H1 (cell line): ENCODE results near the gene CYP27B1. TPM values are rescaled to one million over a fixed set of nuclear protein-coding genes. Genes with fewer than 3 reads are reported as not detected.

Source experiments
- CTCF ChIA-PET: fragments of 300-600 bp; sonication (Branson Sonifier 250); formaldehyde crosslinking; loops from one replicate; lab custom pipeline; 2021; ENCODE audit not compliant: partially characterized antibody; lab: Charles Lee
- POLR2A ChIA-PET: fragments of 300-600 bp; sonication (Branson Sonifier 250); formaldehyde crosslinking; loops from one replicate; lab custom pipeline; 2021; ENCODE audit warnings: inconsistent platforms; ENCODE audit not compliant: partially characterized antibody; lab: Charles Lee
- DNase-seq, 2 experiments: peaks; one replicate each; pipeline versions ENCODE4 v3.0.0 to v3.0.0-alpha.2; 2010 to 2022; ENCODE audit warnings: low spot score in 2 of 2, low read depth in 1 of 2, mixed read lengths in 1 of 2
- FAIRE-seq: peaks from 2 replicates; lab custom pipeline; 2011; peaks lifted over from hg19 to GRCh38; lab: Jason Lieb, UNC
- H2AFZ ChIP-seq: 2 replicates; pipeline ENCODE4 v1.8.1; 2012; ENCODE audit warnings: low read length, inconsistent platforms
- H2AK5ac ChIP-seq: 2 replicates; pipeline ENCODE4 v1.6.1; 2013; ENCODE audit warnings: low read depth, low read length
- H2BK120ac ChIP-seq: replicated peaks from 2 replicates; pipeline ENCODE3; 2013; ENCODE audit warnings: low read depth, low read length, inconsistent platforms
- H2BK12ac ChIP-seq: 2 replicates; pipeline ENCODE4 v1.6.1; 2013; ENCODE audit warnings: low read depth, low read length
- H2BK15ac ChIP-seq: 2 replicates; pipeline ENCODE4 v1.6.1; 2013; ENCODE audit warnings: low read length
- H2BK20ac ChIP-seq: 2 replicates; pipeline ENCODE4 v1.6.1; 2013; ENCODE audit warnings: low read length
- H2BK5ac ChIP-seq: 2 replicates; pipeline ENCODE4 v1.6.1; 2013; ENCODE audit warnings: low read depth, low read length
- H3K14ac ChIP-seq: 2 replicates; pipeline ENCODE4 v1.6.1; 2013; ENCODE audit warnings: inconsistent platforms; ENCODE audit not compliant: insufficient read length
- H3K18ac ChIP-seq: 2 replicates; pipeline ENCODE4 v1.6.1; 2013; ENCODE audit warnings: low read length; ENCODE audit errors: extremely low read depth
- H3K23ac ChIP-seq: 2 replicates; pipeline ENCODE4 v1.6.1; 2013; ENCODE audit warnings: inconsistent platforms; ENCODE audit not compliant: insufficient read length
- H3K23me2 ChIP-seq: 2 replicates; pipeline ENCODE4 v1.6.1; 2013; ENCODE audit warnings: low read depth, low read length
- H3K27ac ChIP-seq: 2 replicates; pipeline ENCODE4 v1.6.1; 2011; ENCODE audit warnings: low read depth, low read length, inconsistent platforms
- H3K27me3 ChIP-seq, 4 experiments: replicated peaks in 1 of 4; 1 replicate in 1 of 4; 2 replicates in 3 of 4; pipeline versions ENCODE4 v1.6.1 to v1.8.1; 2011 to 2013; ENCODE audit warnings: low read length in 3 of 4, mild to moderate bottlenecking in 3 of 4, inconsistent platforms in 2 of 4, mixed read lengths in 2 of 4, moderate library complexity in 1 of 4; ENCODE audit not compliant: control insufficient read depth in 3 of 4, insufficient read depth in 3 of 4; ENCODE audit errors: extremely low read depth in 1 of 4
- H3K36me3 ChIP-seq, 4 experiments: 2 replicates each; pipeline versions ENCODE4 v1.6.1 to v1.8.1; 2011 to 2013; ENCODE audit warnings: mild to moderate bottlenecking in 4 of 4, low read length in 3 of 4, moderate library complexity in 2 of 4, control low read depth in 1 of 4, inconsistent platforms in 1 of 4; ENCODE audit not compliant: insufficient read depth in 4 of 4, control insufficient read depth in 2 of 4
- H3K4ac ChIP-seq: replicated peaks from 2 replicates; pipeline ENCODE3; 2013; ENCODE audit warnings: low read length, low read depth, mixed read lengths, inconsistent platforms; ENCODE audit not compliant: insufficient read length
- H3K4me1 ChIP-seq, 4 experiments: replicated peaks in 1 of 4; 1 replicate in 1 of 4; 2 replicates in 3 of 4; pipeline versions ENCODE4 v1.6.1 to v1.8.1; 2011 to 2013; ENCODE audit warnings: low read length in 3 of 4, inconsistent platforms in 2 of 4, mixed read lengths in 1 of 4; ENCODE audit not compliant: insufficient read depth in 4 of 4, control insufficient read depth in 3 of 4
- H3K4me2 ChIP-seq, 2 experiments: 2 replicates each; pipeline versions ENCODE4 v1.6.1 to v1.8.1; 2011 to 2013; ENCODE audit warnings: low read depth in 2 of 2, low read length in 2 of 2, control low read depth in 1 of 2, inconsistent platforms in 1 of 2, mild to moderate bottlenecking in 1 of 2; ENCODE audit not compliant: insufficient read depth in 1 of 2
- H3K4me3 ChIP-seq, 4 experiments: fragments of 200-600, 300-600 bp in 1 of 4; sonication (generic), shearing (Covaris generic), sonication (Bioruptor Twin) in 1 of 4; 2 replicates each; pipeline versions ENCODE4 v1.5.1 to v1.8.1; 2011 to 2016; ENCODE audit warnings: low read length in 4 of 4, low read depth in 3 of 4, control low read depth in 2 of 4, inconsistent platforms in 2 of 4, mild to moderate bottlenecking in 2 of 4, mixed read lengths in 1 of 4, moderate library complexity in 1 of 4; ENCODE audit not compliant: insufficient read depth in 2 of 4; ENCODE audit errors: extremely low read depth in 1 of 4
- H3K56ac ChIP-seq: replicated peaks from 2 replicates; pipeline ENCODE3; 2013; ENCODE audit warnings: low read depth, mild to moderate bottlenecking, mixed read lengths, low read length, inconsistent platforms; ENCODE audit not compliant: insufficient read length
- H3K79me1 ChIP-seq: 2 replicates; pipeline ENCODE4 v1.6.1; 2013; ENCODE audit warnings: low read depth, low read length, control low read depth
- H3K79me2 ChIP-seq, 2 experiments: 2 replicates each; pipeline versions ENCODE4 v1.6.1 to v1.8.1; 2012 to 2013; ENCODE audit warnings: low read length in 2 of 2, mild to moderate bottlenecking in 2 of 2, inconsistent platforms in 1 of 2; ENCODE audit not compliant: insufficient read depth in 2 of 2, control insufficient read depth in 1 of 2
- H3K9ac ChIP-seq, 4 experiments: replicated peaks in 1 of 4; 1 replicate in 1 of 4; 2 replicates in 3 of 4; pipeline versions ENCODE4 v1.6.1 to v1.8.1; 2011 to 2013; ENCODE audit warnings: low read depth in 3 of 4, low read length in 3 of 4, control low read depth in 2 of 4, mild to moderate bottlenecking in 2 of 4, moderate library complexity in 2 of 4, inconsistent platforms in 1 of 4; ENCODE audit errors: extremely low read depth in 1 of 4
- H3K9me3 ChIP-seq, 2 experiments: 2 replicates each; pipeline versions ENCODE4 v1.6.1 to v1.8.1; 2012 to 2013; ENCODE audit warnings: mild to moderate bottlenecking in 2 of 2, moderate library complexity in 2 of 2, control low read depth in 1 of 2, inconsistent platforms in 1 of 2, low read depth in 1 of 2, low read length in 1 of 2, mixed read lengths in 1 of 2; ENCODE audit not compliant: insufficient read depth in 2 of 2
- H4K20me1 ChIP-seq, 2 experiments: replicated peaks in 1 of 2; 2 replicates each; pipeline versions ENCODE3 to v1.8.1; 2011 to 2013; ENCODE audit warnings: inconsistent platforms in 2 of 2, low read length in 2 of 2, mild to moderate bottlenecking in 1 of 2; ENCODE audit not compliant: insufficient read depth in 2 of 2, control insufficient read depth in 1 of 2
- H4K5ac ChIP-seq: 2 replicates; pipeline ENCODE4 v1.6.1; 2013; ENCODE audit warnings: low read length, low read depth, mixed read lengths, inconsistent platforms; ENCODE audit not compliant: insufficient read length
- H4K8ac ChIP-seq: 2 replicates; pipeline ENCODE4 v1.8.0; 2013; ENCODE audit warnings: mild to moderate bottlenecking, moderate library complexity, low read length, inconsistent platforms; ENCODE audit not compliant: insufficient read depth; ENCODE audit errors: extremely low read depth
- H4K91ac ChIP-seq: replicated peaks from 2 replicates; pipeline ENCODE3; 2013; ENCODE audit warnings: low read length, mixed read lengths, inconsistent platforms; ENCODE audit not compliant: insufficient read length
- BCL11A ChIP-seq, 2 experiments: IDR thresholded peaks; one replicate each; pipeline ENCODE4 v1.6.1; 2011; ENCODE audit warnings: low read depth in 2 of 2, low read length in 2 of 2, mild to moderate bottlenecking in 2 of 2
- BRCA1 ChIP-seq: IDR thresholded peaks from 2 replicates; pipeline ENCODE4 v1.6.1; 2012; ENCODE audit warnings: low read depth, low read length, improper control_type of control experiment
- CTBP2 ChIP-seq: IDR thresholded peaks from 2 replicates; pipeline ENCODE4 v1.7.0; 2011; ENCODE audit warnings: borderline replicate concordance, mild to moderate bottlenecking, moderate library complexity, mixed read lengths, low read length; ENCODE audit not compliant: insufficient read depth, insufficient read length
- MAFK ChIP-seq: IDR thresholded peaks from 2 replicates; pipeline ENCODE4 v1.6.1; 2012; ENCODE audit warnings: low read depth, mild to moderate bottlenecking, improper control_type of control experiment, low read length
- SAP30 ChIP-seq: fragments of 300-600 bp; sonication (generic); IDR thresholded peaks from 2 replicates; pipeline ENCODE4 v1.7.1; 2012; ENCODE audit warnings: low read length, moderate library complexity, mild to moderate bottlenecking, inconsistent platforms; ENCODE audit not compliant: insufficient read depth, insufficient replicate concordance
- SIX5 ChIP-seq: IDR thresholded peaks from 2 replicates; pipeline ENCODE4 v1.6.1; 2011; ENCODE audit warnings: mild to moderate bottlenecking, low read depth, low read length
- SUZ12 ChIP-seq: fragments of 200-600 bp; sonication (generic); IDR thresholded peaks from 2 replicates; pipeline ENCODE4 v1.6.1; 2012; ENCODE audit warnings: mild to moderate bottlenecking, inconsistent platforms, low read length, moderate library complexity, mixed read lengths
- WGBS, 2 experiments: shearing (Covaris generic) in 1 of 2; methylation state at CpG; one replicate each; pipeline versions ENCODE4 v1.1.6 to v1.1.7; 2013 to 2015; ENCODE audit warnings: low lambda C conversion rate in 2 of 2, mixed read lengths in 2 of 2, inconsistent platforms in 1 of 2, low coverage in 1 of 2, missing lambda C conversion rate in 1 of 2; ENCODE audit not compliant: insufficient replicate concordance in 2 of 2, insufficient coverage in 1 of 2, insufficient read length in 1 of 2; ENCODE audit errors: extremely low coverage in 1 of 2, missing lambda C conversion rate in 1 of 2; 5-methylcytosine and 5-hydroxymethylcytosine counted together
- polyA plus RNA-seq, 7 experiments: library from polyadenylated mRNA; depleted of rRNA in 3 of 7; stranded (reverse) in 5 of 7; unstranded in 2 of 7; fragments of >200 nt in 5 of 7; fragments of 200-250 nt in 2 of 7; gene quantifications; 1 replicate in 5 of 7; 2 replicates in 1 of 7; 4 replicates in 1 of 7; pipeline versions ENCODE4 v1.2.1 to v1.2.3, GENCODE V29; 2011 to 2013; ENCODE audit warnings: missing spikeins in 2 of 7, mixed read lengths in 2 of 7
- total RNA-seq: library from RNA; stranded (reverse); fragmentation: NEBNext Ultra II Directional; extraction: Animal tissue kit (Norgen Biotek cat#: 25700); gene quantifications from 2 replicates; pipeline ENCODE4 v1.2.1, GENCODE V29; 2021

Gene CYP27B1
- total and polyA plus RNA-seq, 2 of the 8 experiments (the other 6 are each of a cell fraction or from before 2014, with no cell fraction given), result 2.9 to 3.3 TPM

GRCh38 chr12:57739387-57739786, 27.5 kb downstream of the CYP27B1 start:
- Histone ChIP-seq H3K4me3 (peak overlapping the region in 2 of 4 experiments; percentile 13 to 76; a peak in 2 of 8 replicates), H3K4me2 (peak overlapping the region; percentile 79 to 93), H3K23ac (no peak overlapping the region), H3K14ac (no peak overlapping the region), H3K9ac (no peak overlapping the region), H2BK15ac (0 out of 2 replicates have a peak overlapping the region, but pooled peaks have one; percentile 48), H2AK5ac (no peak overlapping the region), H3K23me2 (peaks cover 2% of the 10 kb centered on the region; the same call in 1 of the 2 replicates), H3K9me3 (no peaks in the 10 kb centered on the region; a peak in 1 of 4 replicates), H3K4ac (no peak overlapping the region), H4K5ac (no peak overlapping the region), H3K79me2 (no peaks in the 10 kb centered on the region), H3K27ac (no peak overlapping the region), H2BK5ac (no peak overlapping the region), H2BK120ac (no peak overlapping the region), H2BK12ac (no peak overlapping the region), H3K4me1 (peaks cover 6 to 29% (median 12%) of the 10 kb centered on the region in 4 experiments; a peak in 6 of 7 replicates), H4K91ac (no peak overlapping the region), H3K79me1 (no peaks in the 10 kb centered on the region), H3K27me3 (peaks cover 44 to 74% (median 69%) of the 10 kb centered on the region in 4 experiments), H4K20me1 (peaks cover 0 to 17% of the 10 kb centered on the region in 2 experiments), H2BK20ac (no peak overlapping the region), H3K36me3 (peaks cover 0 to 6% (median 0%) of the 10 kb centered on the region in 4 experiments; a peak in 1 of 8 replicates), H2AFZ (no peak overlapping the region), H4K8ac (no peak overlapping the region), H3K18ac (no peak overlapping the region; the same call in 1 of the 2 replicates), H3K56ac (no peak overlapping the region)
- no peak for DNase-seq
- WGBS, 2 experiments, result 24% methylated on average over 7 of the region's 7 CpGs; no CpG with 5 or more reads in 1 of the 2 experiments
- no peak for TF ChIP-seq MAFK
- TF ChIP-seq BCL11A (IDR thresholded peaks at IDR 0.05; ENCODE audit: low read depth in 2 of 2, low read length in 2 of 2), result no peak
- peak; percentile 55; the same call in 1 of the 2 replicates for TF ChIP-seq SUZ12
- no peak for TF ChIP-seq SAP30
- no peak for TF ChIP-seq SIX5
- TF ChIP-seq BRCA1, result no peak
- TF ChIP-seq CTBP2, result no peak
- ChIA-PET POLR2A (interaction anchor here (0.7 to 5.2 kb wide), 7 partner anchors 11 to 130 kb away, joined by 3 to 59 read pairs (median 8); partner anchors contain the start of genes CDK4 and OS9), CTCF (interaction anchor here (0.6 to 11.2 kb wide), 6 partner anchors 16 to 265 kb away, joined by 3 to 149 read pairs (median 4); no protein-coding TSS in a partner anchor)
- FAIRE-seq, result no peak
